B cell (primary cell): ENCODE results near the gene PCBP1.
"Not testable (repeated sequence)": the region's sequence is repeated elsewhere in the genome, so short reads cannot be mapped to it uniquely, and the experiment has no call there.

ENCODE experiments used
- CTCF ChIP-seq: fragments of 200-600 bp; IDR thresholded peaks from one replicate; pipeline ENCODE4 v1.8.0; 2022; ENCODE audit warnings: antibody characterized with exemption, mild to moderate bottlenecking
- EZH2 ChIP-seq: IDR thresholded peaks from 2 replicates; pipeline ENCODE4 v1.6.1; 2012; ENCODE audit warnings: borderline replicate concordance, low read depth, mild to moderate bottlenecking, moderate library complexity, low read length; ENCODE audit not compliant: insufficient read depth, poor library complexity, severe bottlenecking

GRCh38 chr2:70106138-70106537 is 18.9 kb downstream of the PCBP1 start:
- TF ChIP-seq CTCF, EZH2: not testable (repeated sequence)
